ENCODE measurements around the gene KRTAP16-1.
"Not testable (repeated sequence)": the region's sequence is repeated elsewhere in the genome, so short reads cannot be mapped to it uniquely, and the experiment has no call there.

DNA sequence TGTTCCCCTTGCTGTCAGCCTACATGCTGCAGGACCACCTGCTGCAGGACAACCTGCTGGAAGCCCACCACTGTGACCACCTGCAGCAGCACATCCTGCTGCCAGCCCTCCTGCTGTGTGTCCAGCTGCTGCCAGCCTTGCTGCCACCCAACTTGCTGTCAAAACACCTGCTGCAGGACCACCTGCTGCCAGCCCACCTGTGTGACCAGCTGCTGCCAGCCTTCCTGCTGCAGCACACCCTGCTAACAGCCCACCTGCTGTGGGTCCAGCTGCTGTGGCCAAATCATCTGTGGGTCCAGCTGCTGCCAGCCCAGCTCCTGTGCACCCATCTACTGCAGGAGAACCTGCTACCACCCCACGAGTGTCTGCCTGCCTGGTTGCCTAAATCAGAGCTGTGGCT, 37.8 kb downstream of the KRTAP16-1 start:
- TF ChIP-seq POLR2A (IDR thresholded peaks at IDR 0.05), result not testable (repeated sequence)
- TF ChIP-seq, protein P1, sequence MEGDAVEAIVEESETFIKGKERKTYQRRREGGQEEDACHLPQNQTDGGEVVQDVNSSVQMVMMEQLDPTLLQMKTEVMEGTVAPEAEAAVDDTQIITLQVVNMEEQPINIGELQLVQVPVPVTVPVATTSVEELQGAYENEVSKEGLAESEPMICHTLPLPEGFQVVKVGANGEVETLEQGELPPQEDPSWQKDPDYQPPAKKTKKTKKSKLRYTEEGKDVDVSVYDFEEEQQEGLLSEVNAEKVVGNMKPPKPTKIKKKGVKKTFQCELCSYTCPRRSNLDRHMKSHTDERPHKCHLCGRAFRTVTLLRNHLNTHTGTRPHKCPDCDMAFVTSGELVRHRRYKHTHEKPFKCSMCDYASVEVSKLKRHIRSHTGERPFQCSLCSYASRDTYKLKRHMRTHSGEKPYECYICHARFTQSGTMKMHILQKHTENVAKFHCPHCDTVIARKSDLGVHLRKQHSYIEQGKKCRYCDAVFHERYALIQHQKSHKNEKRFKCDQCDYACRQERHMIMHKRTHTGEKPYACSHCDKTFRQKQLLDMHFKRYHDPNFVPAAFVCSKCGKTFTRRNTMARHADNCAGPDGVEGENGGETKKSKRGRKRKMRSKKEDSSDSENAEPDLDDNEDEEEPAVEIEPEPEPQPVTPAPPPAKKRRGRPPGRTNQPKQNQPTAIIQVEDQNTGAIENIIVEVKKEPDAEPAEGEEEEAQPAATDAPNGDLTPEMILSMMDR (IDR thresholded peaks at IDR 0.05), result not testable (repeated sequence)
